Esophagus muscularis mucosa (tissue), 4 donors: ENCODE data around the gene SLC8A1. TPM values are rescaled to one million over a fixed set of nuclear protein-coding genes. Genes with fewer than 3 reads are reported as not detected.

ENCODE experiments used
- DNase-seq: peaks from one replicate; pipeline ENCODE4 v3.0.0-alpha.2; 2017; ENCODE audit errors: extremely low spot score
- H3K27ac ChIP-seq, 4 donors: fragments of 200-600 bp; sonication (generic); replicated peaks in 1 of 4; 1 replicate in 3 of 4; 2 replicates in 1 of 4; pipeline ENCODE4 v1.5.1; 2016 to 2019; ENCODE audit warnings: mild to moderate bottlenecking in 1 of 4
- H3K27me3 ChIP-seq, 4 donors: fragments of 200-600 bp; sonication (generic); one replicate each; pipeline versions ENCODE4 v1.5.1 to v1.6.0; 2016 to 2019
- H3K36me3 ChIP-seq, 4 donors: fragments of 200-600 bp; sonication (generic); one replicate each; pipeline ENCODE4 v1.5.1; 2016 to 2019
- H3K4me1 ChIP-seq, 4 donors: fragments of 200-600 bp; sonication (generic); one replicate each; pipeline ENCODE4 v1.5.1; 2016 to 2019
- H3K4me3 ChIP-seq, 4 donors: fragments of 200-600 bp; sonication (generic); 1 replicate in 2 of 4; 2 replicates in 2 of 4; pipeline ENCODE4 v1.5.1; 2016 to 2019; ENCODE audit warnings: mild to moderate bottlenecking in 4 of 4, moderate library complexity in 1 of 4
- H3K9me3 ChIP-seq, 4 donors: fragments of 200-600 bp; sonication (generic); 1 replicate in 3 of 4; 2 replicates in 1 of 4; pipeline ENCODE4 v1.5.1; 2016 to 2019
- EP300 ChIP-seq: sonication (generic); formaldehyde crosslinking; IDR thresholded peaks from one replicate; pipeline ENCODE4 v1.6.1; 2017; ENCODE audit warnings: antibody characterized with exemption
- POLR2A ChIP-seq: fragments of 450-650 bp; IDR thresholded peaks from one replicate; pipeline ENCODE4 v1.6.1; 2017; ENCODE audit warnings: antibody characterized with exemption, moderate library complexity, mild to moderate bottlenecking, low read depth
- POLR2AphosphoS5 ChIP-seq, 2 donors: sonication (generic); formaldehyde crosslinking; IDR thresholded peaks; one replicate each; pipeline ENCODE4 v1.6.1; 2017; ENCODE audit warnings: antibody characterized with exemption in 2 of 2
- WGBS: methylation state at CpG from one replicate; pipeline ENCODE4 v1.1.5; 2018; 5-methylcytosine and 5-hydroxymethylcytosine counted together
- intact Hi-C: fragments of 100-400 bp; cut with DNase I; formaldehyde crosslinking; loops from one replicate; pipeline ENCODE4 v1.15.1; 2023
- total RNA-seq, 4 donors: library from RNA; depleted of rRNA; stranded (reverse); fragments of >200 nt; gene quantifications; one replicate each; pipeline versions ENCODE4 v1.1.0 to v1.2.1, GENCODE V29; 2016
- TF ChIP-seq, protein P1 (sequence below), 3 experiments: fragments of 200-600 bp in 2 of 3; fragments of 450-650 bp in 1 of 3; sonication (generic) in 2 of 3; IDR thresholded peaks; one replicate each; pipeline ENCODE4 v1.5.1; 2017 to 2019; ENCODE audit warnings: antibody characterized with exemption in 3 of 3, mild to moderate bottlenecking in 2 of 3, moderate library complexity in 1 of 3

The SLC8A1 gene
- total RNA-seq, 4 donors from 2014 or later: 105 to 166 (median 157) TPM

DNA sequence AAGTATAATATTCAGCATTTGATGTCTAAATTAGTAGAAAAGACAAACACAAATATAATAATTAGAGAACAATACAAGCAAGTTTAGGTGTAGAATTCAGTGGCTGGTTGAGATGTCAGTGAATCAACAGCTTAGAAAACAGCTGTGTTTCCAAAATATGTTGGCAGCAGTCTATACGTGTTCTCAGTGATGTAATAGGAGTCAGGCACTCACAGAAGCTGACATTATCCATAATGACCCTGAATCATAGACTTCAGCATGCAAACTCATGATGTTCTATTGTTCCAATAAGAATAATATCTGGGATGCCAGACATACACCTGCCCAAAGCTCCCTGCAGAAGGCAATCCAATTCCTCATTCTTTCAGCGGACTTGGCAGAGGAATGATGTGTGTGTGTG is 164.7 kb downstream of the SLC8A1 start:
- WGBS: 57% methylated on average over 2 of the region's 2 CpGs
- Histone ChIP-seq H3K27me3 (no peaks in the 10 kb centered on the region), H3K4me1 (peaks cover 22 to 53% (median 52%) of the 10 kb centered on the region in 4 donors), H3K27ac (no peak overlapping the region), H3K36me3 (no peaks in the 10 kb centered on the region), H3K9me3 (no peaks in the 10 kb centered on the region), H3K4me3 (no peak overlapping the region)
- TF ChIP-seq POLR2A: no peak
- TF ChIP-seq, protein P1, sequence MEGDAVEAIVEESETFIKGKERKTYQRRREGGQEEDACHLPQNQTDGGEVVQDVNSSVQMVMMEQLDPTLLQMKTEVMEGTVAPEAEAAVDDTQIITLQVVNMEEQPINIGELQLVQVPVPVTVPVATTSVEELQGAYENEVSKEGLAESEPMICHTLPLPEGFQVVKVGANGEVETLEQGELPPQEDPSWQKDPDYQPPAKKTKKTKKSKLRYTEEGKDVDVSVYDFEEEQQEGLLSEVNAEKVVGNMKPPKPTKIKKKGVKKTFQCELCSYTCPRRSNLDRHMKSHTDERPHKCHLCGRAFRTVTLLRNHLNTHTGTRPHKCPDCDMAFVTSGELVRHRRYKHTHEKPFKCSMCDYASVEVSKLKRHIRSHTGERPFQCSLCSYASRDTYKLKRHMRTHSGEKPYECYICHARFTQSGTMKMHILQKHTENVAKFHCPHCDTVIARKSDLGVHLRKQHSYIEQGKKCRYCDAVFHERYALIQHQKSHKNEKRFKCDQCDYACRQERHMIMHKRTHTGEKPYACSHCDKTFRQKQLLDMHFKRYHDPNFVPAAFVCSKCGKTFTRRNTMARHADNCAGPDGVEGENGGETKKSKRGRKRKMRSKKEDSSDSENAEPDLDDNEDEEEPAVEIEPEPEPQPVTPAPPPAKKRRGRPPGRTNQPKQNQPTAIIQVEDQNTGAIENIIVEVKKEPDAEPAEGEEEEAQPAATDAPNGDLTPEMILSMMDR (IDR thresholded peaks at IDR 0.05): no peak
- no peak for TF ChIP-seq POLR2AphosphoS5 (IDR thresholded peaks at IDR 0.05)
- no peak for TF ChIP-seq EP300
- intact Hi-C loops: no loop called here
- DNase-seq: no peak

DNA sequence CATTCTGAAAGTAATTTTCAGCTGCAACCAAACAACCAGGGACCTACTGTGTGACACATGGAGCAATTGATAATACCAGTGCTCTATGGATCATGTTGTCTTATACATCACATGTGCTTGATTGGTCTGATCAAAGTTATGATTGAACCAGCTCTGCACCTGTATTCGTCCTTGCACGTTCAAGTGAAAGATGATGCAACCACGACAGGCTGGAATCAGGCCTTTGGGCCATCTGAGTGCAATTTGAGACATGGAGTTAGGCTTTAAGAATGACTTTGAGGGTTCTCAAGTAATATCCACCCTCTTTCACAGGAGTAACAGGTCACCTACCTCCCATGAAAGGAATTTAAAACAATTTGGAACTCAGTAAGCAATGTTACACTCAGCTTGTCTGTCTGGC is 165.2 kb downstream of the SLC8A1 start:
- no peaks in the 10 kb centered on the region for H3K9me3 ChIP-seq
- peaks cover 25 to 57% (median 56%) of the 10 kb centered on the region in 4 donors for H3K4me1 ChIP-seq
- DNase-seq: no peak
- intact Hi-C loops: no loop called here
- no peaks in the 10 kb centered on the region for H3K36me3 ChIP-seq
- no peak overlapping the region for H3K27ac ChIP-seq
- WGBS: 92% methylated on average over 3 of the region's 3 CpGs
- TF ChIP-seq EP300: no peak
- H3K4me3 ChIP-seq: no peak overlapping the region
- no peaks in the 10 kb centered on the region for H3K27me3 ChIP-seq

DNA sequence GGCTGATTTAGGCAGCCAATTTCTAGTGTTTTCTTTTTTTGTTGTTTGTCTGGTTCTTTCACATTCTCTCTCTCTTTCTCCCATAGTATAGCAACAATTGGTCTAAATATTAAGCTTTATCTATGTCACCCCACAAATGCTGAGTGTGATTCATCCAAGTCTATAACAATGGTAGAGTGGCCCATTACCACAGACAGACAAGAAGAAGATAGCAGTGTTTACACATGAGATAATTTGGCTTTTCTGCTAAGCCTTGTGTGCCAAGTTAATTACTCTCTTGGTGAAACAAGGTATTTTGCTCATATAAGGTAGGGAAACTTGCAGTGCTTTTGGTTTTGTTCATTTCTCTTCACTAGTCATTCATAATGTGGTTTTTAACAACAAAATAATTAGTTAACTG is 166.5 kb downstream of the SLC8A1 start:
- Histone ChIP-seq H3K27me3 (no peaks in the 10 kb centered on the region), H3K4me1 (peaks cover 38 to 71% (median 69%) of the 10 kb centered on the region in 4 donors), H3K36me3 (no peaks in the 10 kb centered on the region), H3K9me3 (no peaks in the 10 kb centered on the region), H3K4me3 (no peak overlapping the region), H3K27ac (peak overlapping the region in 3 of 4 donors; percentile 11 to 58 (median 46))
- no peak for TF ChIP-seq POLR2A
- no peak for TF ChIP-seq EP300
- no peak for TF ChIP-seq POLR2AphosphoS5 (IDR thresholded peaks at IDR 0.05)
- TF ChIP-seq, protein P1 (IDR thresholded peaks at IDR 0.05): no peak
- intact Hi-C loops: no loop called here
- no peak for DNase-seq

DNA sequence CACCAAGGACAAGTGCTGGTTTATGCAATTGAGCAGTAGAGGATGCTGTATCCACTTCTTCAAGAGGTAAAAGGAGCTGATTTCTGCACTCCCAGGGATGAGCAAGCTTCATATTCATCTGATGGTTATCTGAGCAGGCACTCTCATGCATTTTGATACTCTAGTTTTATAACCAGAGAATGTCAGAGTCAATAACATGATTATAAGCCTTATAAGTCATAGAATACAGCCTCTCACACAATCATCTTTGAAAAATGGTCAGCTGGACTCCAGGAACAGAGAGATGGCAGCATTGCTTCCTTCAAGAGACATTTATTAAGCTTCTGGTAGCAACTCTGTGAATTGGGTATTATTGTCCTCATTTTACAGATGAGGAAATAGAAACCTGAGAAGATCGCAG is 167.1 kb downstream of the SLC8A1 start:
- DNase-seq: no peak
- intact Hi-C loops: no loop called here
- no peaks in the 10 kb centered on the region for H3K27me3 ChIP-seq
- H3K27ac ChIP-seq: peak overlapping the region in 3 of 4 donors; percentile 11 to 58 (median 46)
- H3K36me3 ChIP-seq: no peaks in the 10 kb centered on the region
- no peak overlapping the region for H3K4me3 ChIP-seq
- no peaks in the 10 kb centered on the region for H3K9me3 ChIP-seq
- TF ChIP-seq, protein P1 (IDR thresholded peaks at IDR 0.05): peak in 2 of 3 experiments; percentile 7 to 24
- TF ChIP-seq EP300 (no peak), POLR2A (no peak), POLR2AphosphoS5 (IDR thresholded peaks at IDR 0.05) (no peak)
- 81% methylated on average over 1 of the region's 1 CpG for WGBS
- peaks cover 42 to 77% (median 75%) of the 10 kb centered on the region in 4 donors for H3K4me1 ChIP-seq

DNA sequence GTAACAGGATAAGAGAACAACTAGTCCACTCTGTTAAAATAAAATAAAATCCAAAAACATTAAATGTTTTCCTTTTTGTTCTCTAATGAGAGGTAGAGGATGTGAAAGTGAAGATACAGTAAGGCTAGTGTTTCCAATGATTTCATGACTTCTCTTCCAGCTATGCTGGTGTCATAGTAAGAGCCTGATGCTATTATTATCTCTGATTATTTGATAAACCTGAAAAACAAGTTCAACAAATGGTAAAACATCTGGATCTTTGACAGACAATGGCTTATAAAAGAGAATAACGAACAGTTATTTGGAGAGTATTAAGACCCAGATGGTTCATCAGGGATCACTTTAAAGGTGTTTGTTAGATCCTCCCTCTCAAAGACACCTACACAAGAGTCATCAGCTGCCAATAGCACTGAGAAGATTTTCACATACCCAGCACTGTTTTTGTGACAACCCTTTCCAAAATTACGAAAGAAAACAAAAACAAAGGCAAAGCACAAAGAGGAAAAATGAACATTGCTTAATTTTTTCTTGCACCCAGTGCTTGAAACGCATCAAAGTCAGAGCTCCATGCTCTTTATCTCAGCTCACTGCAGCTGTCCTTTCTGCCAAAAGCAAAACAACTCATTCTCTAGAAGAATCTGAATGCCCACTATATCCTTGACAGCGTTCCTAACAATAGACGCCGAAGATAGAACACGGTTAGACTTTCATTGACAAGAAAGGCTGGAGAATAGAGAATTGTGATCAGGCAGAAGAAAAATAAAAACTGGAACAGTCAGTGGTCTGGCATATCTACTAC is 168.6 kb downstream of the SLC8A1 start:
- peaks cover 56 to 90% (median 85%) of the 10 kb centered on the region in 4 donors for H3K4me1 ChIP-seq
- TF ChIP-seq EP300 (no peak), POLR2AphosphoS5 (IDR thresholded peaks at IDR 0.05) (no peak), POLR2A (no peak)
- TF ChIP-seq, protein P1 (IDR thresholded peaks at IDR 0.05): no peak
- intact Hi-C loops: no loop called here
- H3K27ac ChIP-seq: peak overlapping the region; percentile 73 to 81 (median 78)
- H3K9me3 ChIP-seq: no peaks in the 10 kb centered on the region
- H3K27me3 ChIP-seq: no peaks in the 10 kb centered on the region
- 61% methylated on average over 7 of the region's 7 CpGs for WGBS
- H3K36me3 ChIP-seq: no peaks in the 10 kb centered on the region
- H3K4me3 ChIP-seq: peak overlapping the region in 3 of 4 donors; percentile 35 to 45 (median 42)
- DNase-seq: no peak
